Muscle of leg (tissue), 11 donors: Measurements from ENCODE around the gene FMNL2. TPM values are rescaled to one million over a fixed set of nuclear protein-coding genes. Genes with fewer than 3 reads are reported as not detected.
"Not testable (repeated sequence)": the region's sequence is repeated elsewhere in the genome, so short reads cannot be mapped to it uniquely, and the experiment has no call there.

Experiments used
- DNase-seq: peaks from one replicate; pipeline ENCODE4 v3.0.0; 2013
- H3K27ac ChIP-seq: one replicate; pipeline ENCODE4 v1.5.1; 2013; ENCODE audit warnings: mild to moderate bottlenecking, low read length, control low read depth
- H3K27me3 ChIP-seq: one replicate; pipeline ENCODE4 v1.6.1; 2013; ENCODE audit warnings: low read length; ENCODE audit not compliant: control insufficient read depth, insufficient read depth
- H3K36me3 ChIP-seq: one replicate; pipeline ENCODE4 v1.6.1; 2013; ENCODE audit warnings: low read length; ENCODE audit not compliant: control insufficient read depth, insufficient read depth
- H3K4me1 ChIP-seq: one replicate; pipeline ENCODE4 v1.6.1; 2013; ENCODE audit warnings: low read length; ENCODE audit not compliant: control insufficient read depth, insufficient read depth
- H3K4me3 ChIP-seq: one replicate; pipeline ENCODE4 v1.5.1; 2013; ENCODE audit warnings: low read length, control low read depth
- H3K9me3 ChIP-seq: replicated peaks from 2 replicates; pipeline ENCODE4 v1.6.1; 2013; ENCODE audit warnings: low read depth, low read length; ENCODE audit not compliant: control insufficient read depth
- WGBS: methylation state at CpG from one replicate; pipeline ENCODE4 v1.1.5; 2013; ENCODE audit warnings: missing lambda C conversion rate; ENCODE audit not compliant: insufficient coverage; 5-methylcytosine and 5-hydroxymethylcytosine counted together
- polyA plus RNA-seq, 8 donors: library from polyadenylated mRNA; unstranded; fragments of 120-200 nt; gene quantifications; one replicate each; pipeline versions ENCODE4 v1.2.1 to v1.2.3, GENCODE V29; 2013; ENCODE audit warnings: inconsistent platforms in 1 of 8, low replicate concordance in 1 of 8; ENCODE audit not compliant: insufficient read length in 8 of 8, insufficient read depth in 1 of 8
- total RNA-seq: library from RNA; stranded (reverse); fragments of 120-200 nt; gene quantifications from one replicate; pipeline ENCODE4 v1.2.4, GENCODE V29; 2013

FMNL2 gene
- total and polyA plus RNA-seq, 9 donors, result 21.5 to 36.1 (median 24.1) TPM

DNA sequence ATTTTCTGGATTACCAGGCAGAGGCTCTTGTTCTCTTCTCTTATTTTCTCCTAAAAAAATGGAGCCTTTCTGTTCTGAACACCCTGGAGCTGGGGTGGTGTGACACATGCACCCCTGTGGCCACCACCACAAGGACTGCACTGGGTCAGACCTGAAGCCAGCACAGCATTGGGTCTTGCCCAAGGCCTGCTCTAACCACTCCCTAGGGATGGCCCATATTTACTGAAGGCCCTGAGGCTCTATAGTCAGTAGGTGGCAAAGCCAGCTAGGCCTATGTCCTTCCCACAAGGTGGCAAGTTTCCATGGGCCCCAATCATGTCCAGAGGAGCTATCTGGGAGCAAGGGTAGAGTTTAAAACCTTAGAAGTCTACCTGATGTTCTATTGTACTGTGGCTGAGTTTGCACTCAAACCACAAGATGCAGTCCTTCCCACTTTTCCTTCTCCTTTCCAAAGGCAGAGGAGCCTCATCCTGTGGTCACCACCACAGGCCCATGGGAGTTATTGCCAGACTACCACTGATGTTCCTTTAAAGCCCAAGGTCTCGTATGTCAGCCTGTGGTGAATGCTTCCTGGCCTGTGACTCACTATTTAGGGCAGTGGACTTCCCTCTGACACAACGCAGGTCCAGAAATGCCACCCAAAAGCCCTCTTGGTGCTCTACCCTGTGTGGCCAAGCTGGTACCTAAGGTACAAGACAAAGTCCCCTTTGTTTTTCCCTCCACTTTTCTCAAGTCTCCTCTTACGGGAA, 15.0 kb upstream of the FMNL2 start:
- peaks cover 2% of the 10 kb centered on the region for H3K9me3 ChIP-seq
- H3K27ac ChIP-seq, result no peak overlapping the region
- no peak for DNase-seq
- no peaks in the 10 kb centered on the region for H3K36me3 ChIP-seq
- no peaks in the 10 kb centered on the region for H3K4me1 ChIP-seq
- H3K27me3 ChIP-seq, result no peaks in the 10 kb centered on the region
- WGBS, result 87% methylated on average over 2 of the region's 3 CpGs
- no peak overlapping the region for H3K4me3 ChIP-seq

- Histone ChIP-seq H3K4me3 (no peak overlapping the region), H3K9me3 (no peaks in the 10 kb centered on the region), H3K27me3 (no peaks in the 10 kb centered on the region), H3K4me1 (no peaks in the 10 kb centered on the region), H3K36me3 (no peaks in the 10 kb centered on the region), H3K27ac (no peak overlapping the region)
- WGBS, result 100% methylated on average over 2 of the region's 5 CpGs
- no peak for DNase-seq
Measured at GRCh38 chr2:152320814-152321213, 14.2 kb upstream of the FMNL2 start.

- 57% methylated on average over 1 of the region's 4 CpGs for WGBS
- Histone ChIP-seq H3K27ac (no peak overlapping the region), H3K36me3 (no peaks in the 10 kb centered on the region), H3K4me3 (no peak overlapping the region), H3K9me3 (no peaks in the 10 kb centered on the region), H3K27me3 (no peaks in the 10 kb centered on the region), H3K4me1 (no peaks in the 10 kb centered on the region)
- DNase-seq, result no peak
Measured at GRCh38 chr2:152322222-152322621, 12.8 kb upstream of the FMNL2 start.

DNA sequence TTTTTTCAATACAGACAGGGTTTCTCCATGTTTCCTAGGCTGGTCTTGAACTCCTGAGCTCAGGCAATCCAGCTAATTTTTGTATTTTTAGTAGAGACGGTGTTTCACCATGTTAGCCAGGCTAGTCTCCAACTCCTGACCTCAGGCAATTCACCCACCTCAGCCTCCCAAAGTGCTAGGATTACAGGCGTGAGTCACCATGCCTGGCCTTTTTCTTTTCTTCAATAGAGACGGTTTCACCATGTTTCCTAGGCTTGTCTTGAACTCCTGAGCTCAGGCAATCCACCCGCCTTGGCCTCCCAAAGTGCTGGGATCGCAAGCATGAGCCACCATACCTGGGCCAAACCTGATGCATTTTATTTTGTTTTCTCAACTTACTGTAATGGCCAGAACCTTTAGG, 9.8 kb upstream of the FMNL2 start:
- not testable (repeated sequence) for DNase-seq, H3K36me3 ChIP-seq, H3K9me3 ChIP-seq, H3K4me1 ChIP-seq, H3K4me3 ChIP-seq, H3K27ac ChIP-seq, H3K27me3 ChIP-seq
- whole genome bisulfite sequencing, result 87% methylated on average over 3 of the region's 5 CpGs

DNA sequence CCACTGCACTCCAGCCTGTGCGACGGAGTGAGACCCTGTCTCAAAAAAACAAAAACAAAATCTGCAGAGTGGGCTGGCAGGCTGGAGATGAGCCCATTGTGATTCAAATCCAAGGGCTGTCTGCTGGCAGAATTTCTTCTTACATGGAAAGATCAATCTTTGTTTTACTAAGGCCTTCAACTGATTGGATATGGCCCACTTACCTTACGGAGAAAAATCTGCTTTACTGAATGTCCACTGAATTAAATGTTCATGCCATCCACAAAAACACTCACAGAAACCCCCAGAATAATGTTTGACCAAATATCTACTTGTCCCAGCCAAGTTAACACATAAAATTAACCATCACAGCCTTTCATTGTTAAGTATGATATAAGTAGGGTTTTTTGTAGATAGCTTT, 8.3 kb upstream of the FMNL2 start:
- H3K36me3 ChIP-seq, result no peaks in the 10 kb centered on the region
- H3K4me3 ChIP-seq, result no peak overlapping the region
- no peak for DNase-seq
- no peaks in the 10 kb centered on the region for H3K9me3 ChIP-seq
- H3K4me1 ChIP-seq, result no peaks in the 10 kb centered on the region
- 100% methylated on average over 2 of the region's 3 CpGs for WGBS
- H3K27ac ChIP-seq, result no peak overlapping the region
- no peaks in the 10 kb centered on the region for H3K27me3 ChIP-seq

DNA sequence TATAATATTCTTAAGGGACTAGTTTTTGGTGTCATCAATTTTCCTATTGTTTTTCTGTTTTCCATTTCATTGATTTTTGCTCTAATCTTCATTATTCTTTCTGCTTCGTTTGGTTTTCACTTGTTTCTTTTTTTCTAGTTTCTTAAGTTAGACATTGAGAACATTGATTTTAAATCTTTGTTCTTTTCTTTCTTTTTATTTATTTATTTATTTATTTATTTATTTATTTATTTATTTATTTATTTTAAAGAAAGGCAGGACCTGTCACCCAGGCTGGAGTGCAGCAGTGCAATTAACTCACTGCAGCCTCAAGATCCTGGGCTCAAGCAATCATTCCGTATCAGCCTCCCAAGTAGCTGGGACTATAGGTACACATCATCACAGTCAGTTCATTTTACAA, 7.0 kb upstream of the FMNL2 start:
- no peaks in the 10 kb centered on the region for H3K27me3 ChIP-seq
- 88% methylated on average over 1 of the region's 2 CpGs for WGBS
- H3K4me1 ChIP-seq, result no peaks in the 10 kb centered on the region
- DNase-seq, result no peak
- H3K36me3 ChIP-seq, result no peaks in the 10 kb centered on the region
- H3K27ac ChIP-seq, result no peak overlapping the region
- no peaks in the 10 kb centered on the region for H3K9me3 ChIP-seq
- no peak overlapping the region for H3K4me3 ChIP-seq

DNA sequence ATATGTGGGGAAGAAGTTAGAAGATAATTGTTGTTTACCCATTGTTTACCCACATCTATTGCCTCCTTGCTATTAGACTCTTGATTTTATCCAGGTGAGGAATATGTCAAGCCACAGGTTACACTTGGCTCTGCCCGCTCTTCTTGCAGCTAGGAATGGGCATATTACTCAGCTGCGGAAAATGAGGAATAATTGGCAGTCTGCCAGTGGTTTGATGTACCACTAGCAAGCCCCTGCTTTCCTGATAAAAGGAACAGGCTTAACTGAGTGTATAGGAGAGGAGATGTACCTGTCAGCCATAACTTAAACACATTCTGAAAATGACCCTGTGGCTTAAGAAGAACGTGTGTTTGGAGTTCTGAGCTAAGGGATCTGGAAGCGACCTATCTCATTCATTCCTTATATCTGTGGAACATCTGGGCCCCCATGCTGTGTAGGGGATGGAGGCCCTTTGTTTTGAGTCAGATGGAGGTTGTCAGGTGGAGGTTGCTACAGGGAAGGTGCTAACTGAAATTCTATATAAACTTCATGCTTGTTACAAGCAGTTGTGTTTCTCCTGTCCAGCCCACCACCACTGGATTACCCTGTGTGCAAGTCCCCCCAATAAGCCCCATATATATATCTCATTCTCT, 4.6 kb upstream of the FMNL2 start:
- Histone ChIP-seq H3K4me1 (peaks cover 3% of the 10 kb centered on the region), H3K27me3 (no peaks in the 10 kb centered on the region), H3K9me3 (no peaks in the 10 kb centered on the region), H3K36me3 (no peaks in the 10 kb centered on the region), H3K27ac (no peak overlapping the region), H3K4me3 (no peak overlapping the region)
- WGBS, result 72% methylated on average over 2 of the region's 4 CpGs
- no peak for DNase-seq

GRCh38 chr2:152334701-152335015, 316 bp upstream of the FMNL2 start:
- Histone ChIP-seq H3K4me3 (peak overlapping the region; percentile 90), H3K4me1 (peaks cover 9% of the 10 kb centered on the region), H3K9me3 (no peaks in the 10 kb centered on the region), H3K27ac (no peak overlapping the region), H3K27me3 (no peaks in the 10 kb centered on the region), H3K36me3 (no peaks in the 10 kb centered on the region)
- DNase-seq, result no peak
- 3% methylated on average over 6 of the region's 11 CpGs for WGBS

- H3K27ac ChIP-seq, result peak overlapping the region; percentile 76
- H3K9me3 ChIP-seq, result no peaks in the 10 kb centered on the region
- H3K4me3 ChIP-seq, result peak overlapping the region; percentile 90
- H3K4me1 ChIP-seq, result peaks cover 11% of the 10 kb centered on the region
- no peaks in the 10 kb centered on the region for H3K36me3 ChIP-seq
- 0% methylated on average over 18 of the region's 35 CpGs for WGBS
- H3K27me3 ChIP-seq, result no peaks in the 10 kb centered on the region
- DNase-seq, result peak; percentile 47
Measured at GRCh38 chr2:152335726-152336118, 748 bp downstream of the FMNL2 start.

DNA sequence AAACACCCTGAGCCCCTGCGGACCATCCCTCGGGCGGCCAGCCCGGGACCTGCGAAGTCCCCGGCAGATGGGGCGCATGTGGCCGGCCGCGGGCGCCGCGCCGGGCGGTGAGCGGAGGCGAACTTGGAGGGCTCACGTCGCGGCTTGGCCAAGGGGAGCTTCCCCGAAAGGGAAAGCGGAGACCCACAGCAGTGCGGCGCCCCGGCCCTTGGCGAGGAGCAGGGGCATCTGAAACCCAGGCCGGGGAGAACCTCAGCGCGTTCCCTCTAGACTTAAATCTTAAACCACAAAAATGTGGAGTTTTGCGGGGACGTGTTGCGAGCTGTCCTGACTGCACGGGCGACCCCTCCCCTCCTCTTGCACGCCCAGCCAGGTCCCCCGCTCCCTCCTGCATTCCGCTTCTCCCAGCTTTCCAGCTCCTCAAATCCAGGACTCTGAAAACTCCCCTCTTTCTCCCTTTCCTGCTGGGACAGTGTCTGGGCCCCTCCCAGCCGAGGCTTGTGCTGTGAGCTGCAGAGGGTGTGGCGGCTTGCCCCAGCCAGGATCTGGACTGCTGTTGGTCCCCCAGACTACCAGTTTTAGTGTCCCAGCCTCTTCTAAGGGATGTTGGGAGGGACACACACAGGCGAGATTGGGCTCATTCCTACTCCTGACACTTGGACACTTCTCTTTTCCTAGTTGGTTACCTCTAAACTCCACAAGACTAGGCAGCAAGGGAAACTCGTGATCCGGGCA, 1.3 kb downstream of the FMNL2 start:
- peaks cover 11% of the 10 kb centered on the region for H3K4me1 ChIP-seq

More for the DNA sequence above, 1.3 kb downstream of the FMNL2 start:
- Histone ChIP-seq H3K27me3 (no peaks in the 10 kb centered on the region), H3K36me3 (no peaks in the 10 kb centered on the region), H3K4me3 (peak overlapping the region; percentile 90), H3K9me3 (no peaks in the 10 kb centered on the region), H3K27ac (peak overlapping the region; percentile 76)
- peak; percentile 80 for DNase-seq
- WGBS, result under 1% methylated on average over 42 of the region's 42 CpGs
